ENCODE data around the gene PCDHA4.
"Not testable (repeated sequence)": the region's sequence is repeated elsewhere in the genome, so short reads cannot be mapped to it uniquely, and the experiment has no call there.

Gene PCDHA4

DNA sequence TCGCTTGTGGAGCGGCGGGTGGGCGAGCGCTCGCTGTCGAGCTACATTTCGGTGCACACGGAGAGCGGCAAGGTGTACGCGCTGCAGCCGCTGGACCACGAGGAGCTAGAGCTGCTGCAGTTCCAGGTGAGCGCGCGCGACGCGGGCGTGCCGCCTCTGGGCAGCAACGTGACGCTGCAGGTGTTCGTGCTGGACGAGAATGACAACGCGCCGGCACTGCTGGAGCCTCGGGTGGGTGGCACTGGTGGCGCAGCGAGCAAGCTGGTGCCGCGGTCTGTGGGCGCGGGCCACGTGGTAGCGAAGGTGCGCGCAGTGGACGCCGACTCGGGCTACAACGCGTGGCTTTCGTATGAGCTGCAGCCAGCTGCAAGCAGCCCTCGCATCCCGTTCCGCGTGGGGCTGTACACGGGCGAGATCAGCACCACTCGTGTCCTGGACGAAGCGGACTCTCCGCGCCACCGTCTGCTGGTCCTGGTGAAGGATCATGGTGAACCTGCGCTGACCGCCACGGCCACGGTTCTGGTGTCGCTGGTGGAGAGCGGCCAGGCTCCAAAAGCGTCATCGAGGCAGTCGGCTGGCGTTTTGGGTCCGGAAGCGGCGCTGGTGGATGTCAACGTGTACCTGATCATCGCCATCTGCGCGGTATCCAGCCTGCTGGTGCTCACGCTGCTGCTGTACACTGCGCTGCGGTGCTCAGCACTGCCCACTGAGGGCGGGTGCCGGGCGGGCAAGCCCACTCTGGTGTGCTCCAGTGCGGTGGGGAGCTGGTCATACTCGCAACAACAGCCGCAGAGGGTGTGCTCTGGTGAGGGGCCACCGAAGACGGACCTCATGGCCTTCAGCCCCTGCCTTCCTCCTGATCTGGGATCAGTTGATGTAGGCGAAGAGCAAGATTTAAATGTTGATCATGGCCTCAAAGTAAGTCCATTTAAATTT, 36.2 kb downstream of the PCDHA4 start (continued):
- TF ChIP-seq, protein P1, sequence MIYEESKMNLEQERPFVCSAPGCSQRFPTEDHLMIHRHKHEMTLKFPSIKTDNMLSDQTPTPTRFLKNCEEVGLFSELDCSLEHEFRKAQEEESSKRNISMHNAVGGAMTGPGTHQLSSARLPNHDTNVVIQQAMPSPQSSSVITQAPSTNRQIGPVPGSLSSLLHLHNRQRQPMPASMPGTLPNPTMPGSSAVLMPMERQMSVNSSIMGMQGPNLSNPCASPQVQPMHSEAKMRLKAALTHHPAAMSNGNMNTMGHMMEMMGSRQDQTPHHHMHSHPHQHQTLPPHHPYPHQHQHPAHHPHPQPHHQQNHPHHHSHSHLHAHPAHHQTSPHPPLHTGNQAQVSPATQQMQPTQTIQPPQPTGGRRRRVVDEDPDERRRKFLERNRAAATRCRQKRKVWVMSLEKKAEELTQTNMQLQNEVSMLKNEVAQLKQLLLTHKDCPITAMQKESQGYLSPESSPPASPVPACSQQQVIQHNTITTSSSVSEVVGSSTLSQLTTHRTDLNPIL (CRISPR knock-in tag; IDR thresholded peaks at IDR 0.05; ENCODE audit: low read depth) = no peak

DNA sequence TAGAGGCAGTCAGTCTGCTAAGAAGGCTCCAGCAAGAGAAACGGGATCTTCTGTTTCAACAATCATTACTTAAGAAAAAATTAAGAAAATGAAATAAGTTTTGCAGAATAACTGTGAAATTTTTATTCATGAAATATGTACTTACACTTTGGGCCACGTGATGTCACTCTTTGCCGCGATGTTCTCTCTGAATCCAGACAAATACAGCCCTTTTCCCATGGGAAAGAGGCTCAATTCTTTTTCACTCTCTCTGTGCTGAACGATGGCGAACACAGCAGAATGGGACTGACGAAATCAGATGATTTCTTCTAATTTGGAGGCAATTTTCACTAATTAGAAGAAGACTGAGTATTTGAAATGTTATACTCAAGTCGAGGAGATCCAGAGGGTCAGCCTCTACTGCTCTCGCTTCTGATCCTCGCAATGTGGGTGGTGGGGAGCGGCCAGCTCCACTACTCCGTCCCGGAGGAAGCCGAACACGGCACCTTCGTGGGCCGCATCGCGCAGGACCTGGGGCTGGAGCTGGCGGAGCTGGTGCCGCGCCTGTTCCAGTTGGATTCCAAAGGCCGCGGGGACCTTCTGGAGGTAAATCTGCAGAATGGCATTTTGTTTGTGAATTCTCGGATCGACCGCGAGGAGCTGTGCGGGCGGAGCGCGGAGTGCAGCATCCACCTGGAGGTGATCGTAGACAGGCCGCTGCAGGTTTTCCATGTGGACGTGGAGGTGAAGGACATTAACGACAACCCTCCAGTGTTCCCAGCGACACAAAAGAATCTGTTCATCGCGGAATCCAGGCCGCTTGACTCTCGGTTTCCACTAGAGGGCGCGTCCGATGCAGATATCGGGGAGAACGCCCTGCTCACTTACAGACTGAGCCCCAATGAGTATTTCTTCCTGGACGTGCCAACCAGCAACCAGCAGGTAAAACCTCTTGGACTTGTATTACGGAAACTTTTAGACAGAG, 41.6 kb downstream of the PCDHA4 start, which contains the start of gene PCDHA9:
PCDHA9 (plus strand) TSS at position 244 of the 964 bp plus-strand sequence; CDS start at position 358, 114 bp downstream.
- not testable (repeated sequence) for ATAC-seq

DNA sequence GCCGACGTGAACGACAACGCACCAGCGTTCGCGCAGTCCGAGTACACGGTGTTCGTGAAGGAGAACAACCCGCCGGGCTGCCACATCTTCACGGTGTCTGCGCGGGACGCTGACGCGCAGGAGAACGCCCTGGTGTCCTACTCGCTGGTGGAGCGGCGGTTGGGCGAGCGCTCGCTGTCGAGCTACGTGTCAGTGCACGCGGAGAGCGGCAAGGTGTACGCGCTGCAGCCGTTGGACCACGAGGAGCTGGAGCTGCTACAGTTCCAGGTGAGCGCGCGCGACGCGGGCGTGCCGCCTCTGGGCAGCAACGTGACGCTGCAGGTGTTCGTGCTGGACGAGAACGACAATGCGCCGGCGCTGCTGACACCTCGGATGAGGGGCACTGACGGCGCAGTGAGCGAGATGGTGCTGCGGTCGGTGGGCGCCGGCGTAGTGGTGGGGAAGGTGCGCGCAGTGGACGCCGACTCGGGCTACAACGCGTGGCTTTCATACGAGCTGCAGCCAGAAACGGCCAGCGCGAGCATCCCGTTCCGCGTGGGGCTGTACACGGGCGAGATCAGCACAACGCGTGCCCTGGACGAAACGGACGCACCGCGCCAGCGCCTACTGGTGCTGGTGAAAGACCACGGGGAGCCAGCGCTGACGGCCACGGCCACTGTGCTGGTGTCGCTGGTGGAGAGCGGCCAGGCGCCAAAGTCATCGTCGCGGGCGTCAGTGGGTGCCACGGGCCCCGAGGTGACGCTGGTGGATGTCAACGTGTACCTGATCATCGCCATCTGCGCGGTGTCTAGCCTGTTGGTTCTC, 43.2 kb downstream of the PCDHA4 start:
- not testable (repeated sequence) for ATAC-seq

DNA sequence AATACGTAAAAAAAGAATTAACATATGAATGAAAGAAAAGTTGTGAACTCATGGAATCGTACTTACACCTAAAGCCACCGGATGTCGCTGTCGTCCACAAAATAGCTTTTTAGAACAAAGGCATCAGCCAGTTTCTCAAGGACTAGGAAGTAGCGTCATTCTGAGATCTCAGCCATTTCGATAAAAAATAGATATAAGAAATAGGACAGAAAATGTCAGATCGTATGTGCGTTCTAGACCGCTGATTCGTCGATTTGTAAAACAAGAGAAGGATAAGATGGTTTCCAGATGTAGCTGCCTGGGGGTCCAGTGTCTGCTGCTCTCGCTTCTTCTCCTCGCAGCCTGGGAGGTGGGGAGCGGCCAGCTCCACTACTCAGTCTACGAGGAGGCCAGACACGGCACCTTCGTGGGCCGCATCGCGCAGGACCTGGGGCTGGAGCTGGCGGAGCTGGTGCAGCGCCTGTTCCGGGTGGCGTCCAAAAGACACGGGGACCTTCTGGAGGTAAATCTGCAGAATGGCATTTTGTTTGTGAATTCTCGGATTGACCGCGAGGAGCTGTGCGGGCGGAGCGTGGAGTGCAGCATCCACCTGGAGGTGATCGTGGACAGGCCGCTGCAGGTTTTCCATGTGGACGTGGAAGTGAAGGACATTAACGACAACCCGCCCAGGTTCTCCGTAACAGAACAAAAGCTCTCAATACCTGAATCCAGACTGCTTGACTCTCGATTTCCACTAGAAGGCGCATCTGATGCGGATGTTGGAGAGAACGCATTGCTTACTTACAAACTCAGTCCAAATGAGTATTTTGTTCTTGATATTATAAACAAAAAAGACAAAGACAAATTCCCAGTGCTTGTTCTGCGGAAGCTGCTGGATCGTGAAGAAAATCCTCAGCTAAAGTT, 49.2 kb downstream of the PCDHA4 start, which contains the start of gene PCDHA10:
PCDHA10 (plus strand) TSS at position 126 of the 903 bp plus-strand sequence; CDS start at position 278, 152 bp downstream.
- no peak for TF ChIP-seq ZNF565 (CRISPR knock-in tag; conservative IDR thresholded peaks at IDR 0.05; ENCODE audit: low read depth)
- no peak for TF ChIP-seq ZNF70 (CRISPR knock-in tag; IDR thresholded peaks at IDR 0.05)
- no peak for TF ChIP-seq ZFP30 (CRISPR knock-in tag; IDR thresholded peaks at IDR 0.05)
- TF ChIP-seq, protein P1 (CRISPR knock-in tag; IDR thresholded peaks at IDR 0.05; ENCODE audit: low read depth) = no peak
- no peak for ATAC-seq

DNA sequence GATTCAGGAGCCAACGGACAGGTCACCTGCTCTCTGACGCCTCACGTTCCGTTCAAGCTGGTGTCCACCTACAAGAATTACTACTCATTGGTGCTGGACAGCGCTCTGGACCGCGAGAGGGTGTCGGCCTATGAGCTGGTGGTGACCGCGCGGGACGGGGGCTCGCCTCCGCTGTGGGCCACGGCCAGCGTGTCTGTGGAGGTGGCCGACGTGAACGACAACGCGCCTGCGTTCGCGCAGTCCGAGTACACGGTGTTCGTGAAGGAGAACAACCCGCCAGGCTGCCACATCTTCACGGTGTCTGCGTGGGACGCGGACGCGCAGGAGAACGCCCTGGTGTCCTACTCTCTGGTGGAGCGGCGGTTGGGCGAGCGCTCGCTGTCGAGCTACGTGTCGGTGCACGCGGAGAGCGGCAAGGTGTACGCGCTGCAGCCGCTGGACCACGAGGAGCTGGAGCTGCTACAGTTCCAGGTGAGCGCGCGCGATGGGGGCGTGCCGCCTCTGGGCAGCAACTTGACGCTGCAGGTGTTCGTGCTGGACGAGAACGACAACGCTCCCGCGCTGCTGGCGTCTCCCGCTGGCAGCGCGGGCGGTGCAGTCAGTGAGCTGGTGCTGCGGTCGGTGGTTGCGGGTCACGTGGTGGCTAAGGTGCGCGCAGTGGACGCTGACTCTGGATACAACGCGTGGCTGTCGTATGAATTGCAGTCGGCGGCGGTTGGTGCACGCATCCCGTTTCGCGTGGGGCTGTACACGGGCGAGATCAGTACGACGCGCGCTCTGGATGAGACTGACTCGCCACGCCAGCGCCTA, 50.5 kb downstream of the PCDHA4 start:
- no peak for ATAC-seq
- TF ChIP-seq, protein P2, sequence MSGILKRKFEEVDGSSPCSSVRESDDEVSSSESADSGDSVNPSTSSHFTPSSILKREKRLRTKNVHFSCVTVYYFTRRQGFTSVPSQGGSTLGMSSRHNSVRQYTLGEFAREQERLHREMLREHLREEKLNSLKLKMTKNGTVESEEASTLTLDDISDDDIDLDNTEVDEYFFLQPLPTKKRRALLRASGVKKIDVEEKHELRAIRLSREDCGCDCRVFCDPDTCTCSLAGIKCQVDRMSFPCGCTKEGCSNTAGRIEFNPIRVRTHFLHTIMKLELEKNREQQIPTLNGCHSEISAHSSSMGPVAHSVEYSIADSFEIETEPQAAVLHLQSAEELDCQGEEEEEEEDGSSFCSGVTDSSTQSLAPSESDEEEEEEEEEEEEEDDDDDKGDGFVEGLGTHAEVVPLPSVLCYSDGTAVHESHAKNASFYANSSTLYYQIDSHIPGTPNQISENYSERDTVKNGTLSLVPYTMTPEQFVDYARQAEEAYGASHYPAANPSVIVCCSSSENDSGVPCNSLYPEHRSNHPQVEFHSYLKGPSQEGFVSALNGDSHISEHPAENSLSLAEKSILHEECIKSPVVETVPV (CRISPR knock-in tag; IDR thresholded peaks at IDR 0.05) = no peak
- no peak for TF ChIP-seq BACH2 (CRISPR knock-in tag; IDR thresholded peaks at IDR 0.05; ENCODE audit: borderline replicate concordance)
- no peak for TF ChIP-seq OSR1 (CRISPR knock-in tag; IDR thresholded peaks at IDR 0.05)
- no peak for TF ChIP-seq ZFP3 (CRISPR knock-in tag; IDR thresholded peaks at IDR 0.05)
- TF ChIP-seq, protein P3, sequence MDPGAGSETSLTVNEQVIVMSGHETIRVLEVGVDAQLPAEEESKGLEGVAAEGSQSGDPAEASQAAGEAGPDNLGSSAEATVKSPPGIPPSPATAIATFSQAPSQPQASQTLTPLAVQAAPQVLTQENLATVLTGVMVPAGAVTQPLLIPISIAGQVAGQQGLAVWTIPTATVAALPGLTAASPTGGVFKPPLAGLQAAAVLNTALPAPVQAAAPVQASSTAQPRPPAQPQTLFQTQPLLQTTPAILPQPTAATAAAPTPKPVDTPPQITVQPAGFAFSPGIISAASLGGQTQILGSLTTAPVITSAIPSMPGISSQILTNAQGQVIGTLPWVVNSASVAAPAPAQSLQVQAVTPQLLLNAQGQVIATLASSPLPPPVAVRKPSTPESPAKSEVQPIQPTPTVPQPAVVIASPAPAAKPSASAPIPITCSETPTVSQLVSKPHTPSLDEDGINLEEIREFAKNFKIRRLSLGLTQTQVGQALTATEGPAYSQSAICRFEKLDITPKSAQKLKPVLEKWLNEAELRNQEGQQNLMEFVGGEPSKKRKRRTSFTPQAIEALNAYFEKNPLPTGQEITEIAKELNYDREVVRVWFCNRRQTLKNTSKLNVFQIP (CRISPR knock-in tag; IDR thresholded peaks at IDR 0.05; ENCODE audit: borderline replicate concordance, low read depth) = no peak
- no peak for TF ChIP-seq ZNF565 (CRISPR knock-in tag; conservative IDR thresholded peaks at IDR 0.05; ENCODE audit: low read depth)
- no peak for TF ChIP-seq GLIS3 (CRISPR knock-in tag; IDR thresholded peaks at IDR 0.05)
- TF ChIP-seq PPARA (CRISPR knock-in tag; IDR thresholded peaks at IDR 0.05; ENCODE audit: borderline replicate concordance) = no peak
- no peak for TF ChIP-seq ZC3H10 (CRISPR knock-in tag; IDR thresholded peaks at IDR 0.05)
- no peak for TF ChIP-seq TOX (CRISPR knock-in tag; IDR thresholded peaks at IDR 0.05; ENCODE audit: borderline replicate concordance)
- TF ChIP-seq, protein P4, sequence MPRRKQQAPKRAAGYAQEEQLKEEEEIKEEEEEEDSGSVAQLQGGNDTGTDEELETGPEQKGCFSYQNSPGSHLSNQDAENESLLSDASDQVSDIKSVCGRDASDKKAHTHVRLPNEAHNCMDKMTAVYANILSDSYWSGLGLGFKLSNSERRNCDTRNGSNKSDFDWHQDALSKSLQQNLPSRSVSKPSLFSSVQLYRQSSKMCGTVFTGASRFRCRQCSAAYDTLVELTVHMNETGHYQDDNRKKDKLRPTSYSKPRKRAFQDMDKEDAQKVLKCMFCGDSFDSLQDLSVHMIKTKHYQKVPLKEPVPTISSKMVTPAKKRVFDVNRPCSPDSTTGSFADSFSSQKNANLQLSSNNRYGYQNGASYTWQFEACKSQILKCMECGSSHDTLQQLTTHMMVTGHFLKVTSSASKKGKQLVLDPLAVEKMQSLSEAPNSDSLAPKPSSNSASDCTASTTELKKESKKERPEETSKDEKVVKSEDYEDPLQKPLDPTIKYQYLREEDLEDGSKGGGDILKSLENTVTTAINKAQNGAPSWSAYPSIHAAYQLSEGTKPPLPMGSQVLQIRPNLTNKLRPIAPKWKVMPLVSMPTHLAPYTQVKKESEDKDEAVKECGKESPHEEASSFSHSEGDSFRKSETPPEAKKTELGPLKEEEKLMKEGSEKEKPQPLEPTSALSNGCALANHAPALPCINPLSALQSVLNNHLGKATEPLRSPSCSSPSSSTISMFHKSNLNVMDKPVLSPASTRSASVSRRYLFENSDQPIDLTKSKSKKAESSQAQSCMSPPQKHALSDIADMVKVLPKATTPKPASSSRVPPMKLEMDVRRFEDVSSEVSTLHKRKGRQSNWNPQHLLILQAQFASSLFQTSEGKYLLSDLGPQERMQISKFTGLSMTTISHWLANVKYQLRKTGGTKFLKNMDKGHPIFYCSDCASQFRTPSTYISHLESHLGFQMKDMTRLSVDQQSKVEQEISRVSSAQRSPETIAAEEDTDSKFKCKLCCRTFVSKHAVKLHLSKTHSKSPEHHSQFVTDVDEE (CRISPR knock-in tag; IDR thresholded peaks at IDR 0.05) = no peak
- no peak for TF ChIP-seq ZFP30 (CRISPR knock-in tag; IDR thresholded peaks at IDR 0.05)
- TF ChIP-seq, protein P1 (CRISPR knock-in tag; IDR thresholded peaks at IDR 0.05; ENCODE audit: low read depth) = no peak
- no peak for TF ChIP-seq RARB (CRISPR knock-in tag; IDR thresholded peaks at IDR 0.05)
